Trophoblast cell (in vitro differentiated cells and primary cell): ENCODE measurements around the gene ACTL6A.

Source experiments
- DNase-seq, 2 donors: peaks; one replicate each; pipeline ENCODE4 v3.0.0-alpha.2; 2016
- H2AFZ ChIP-seq: 2 replicates; pipeline ENCODE4 v1.6.1; 2013; ENCODE audit warnings: low read length, moderate library complexity, mild to moderate bottlenecking; ENCODE audit not compliant: insufficient read depth, poor library complexity
- H2AK5ac ChIP-seq: 2 replicates; pipeline ENCODE4 v1.6.1; 2013; ENCODE audit warnings: mild to moderate bottlenecking, low read length
- H2BK120ac ChIP-seq: 2 replicates; pipeline ENCODE4 v1.6.1; 2013; ENCODE audit warnings: low read length, mild to moderate bottlenecking, moderate library complexity; ENCODE audit not compliant: insufficient read depth, poor library complexity
- H2BK12ac ChIP-seq: 2 replicates; pipeline ENCODE4 v1.6.1; 2013; ENCODE audit warnings: mild to moderate bottlenecking, low read length, moderate library complexity
- H2BK5ac ChIP-seq: 2 replicates; pipeline ENCODE4 v1.6.1; 2013; ENCODE audit warnings: low read length, low read depth, moderate library complexity, mild to moderate bottlenecking; ENCODE audit not compliant: poor library complexity
- H3K14ac ChIP-seq: 2 replicates; pipeline ENCODE4 v1.6.1; 2013; ENCODE audit warnings: mild to moderate bottlenecking, low read length
- H3K18ac ChIP-seq: 2 replicates; pipeline ENCODE4 v1.6.1; 2013; ENCODE audit warnings: mild to moderate bottlenecking, low read length
- H3K23ac ChIP-seq: 2 replicates; pipeline ENCODE4 v1.6.1; 2013; ENCODE audit warnings: low read length
- H3K27ac ChIP-seq: 2 replicates; pipeline ENCODE4 v1.5.1; 2013; ENCODE audit warnings: low read depth, mild to moderate bottlenecking, inconsistent platforms, low read length, moderate library complexity
- H3K27me3 ChIP-seq: 2 replicates; pipeline ENCODE4 v1.6.1; 2013; ENCODE audit warnings: inconsistent platforms, mild to moderate bottlenecking, low read length, moderate library complexity; ENCODE audit not compliant: insufficient read depth
- H3K36me3 ChIP-seq, 2 experiments: 1 replicate in 1 of 2; 2 replicates in 1 of 2; pipeline ENCODE4 v1.6.1; 2013; ENCODE audit warnings: low read length in 2 of 2, mild to moderate bottlenecking in 2 of 2, moderate library complexity in 1 of 2; ENCODE audit not compliant: insufficient read depth in 2 of 2, control insufficient read depth in 1 of 2
- H3K4ac ChIP-seq: 2 replicates; pipeline ENCODE4 v1.6.1; 2013; ENCODE audit warnings: low read depth, mild to moderate bottlenecking, low read length, moderate library complexity
- H3K4me1 ChIP-seq, 2 experiments: 1 replicate in 1 of 2; 2 replicates in 1 of 2; pipeline ENCODE4 v1.6.1; 2013; ENCODE audit warnings: low read length in 2 of 2, mild to moderate bottlenecking in 2 of 2, moderate library complexity in 1 of 2; ENCODE audit not compliant: insufficient read depth in 2 of 2, control insufficient read depth in 1 of 2
- H3K4me2 ChIP-seq: 2 replicates; pipeline ENCODE4 v1.6.1; 2013; ENCODE audit warnings: inconsistent platforms, mild to moderate bottlenecking, low read length, moderate library complexity
- H3K4me3 ChIP-seq: 2 replicates; pipeline ENCODE4 v1.5.1; 2013; ENCODE audit warnings: mild to moderate bottlenecking, low read depth, low read length, inconsistent platforms
- H3K79me1 ChIP-seq: one replicate; pipeline ENCODE4 v1.6.1; 2013; ENCODE audit warnings: low read length
- H3K79me2 ChIP-seq: 2 replicates; pipeline ENCODE4 v1.6.1; 2013; ENCODE audit warnings: low read length, mild to moderate bottlenecking; ENCODE audit not compliant: control insufficient read depth, insufficient read depth, poor library complexity
- H3K9ac ChIP-seq: 2 replicates; pipeline ENCODE4 v1.6.1; 2013; ENCODE audit warnings: mild to moderate bottlenecking, low read length
- H3K9me3 ChIP-seq: 2 replicates; pipeline ENCODE4 v1.6.1; 2013; ENCODE audit warnings: low read depth, mild to moderate bottlenecking, control low read depth, inconsistent platforms, low read length; ENCODE audit not compliant: insufficient read depth
- H4K12ac ChIP-seq: 2 replicates; pipeline ENCODE4 v1.6.1; 2013; ENCODE audit warnings: low read depth, mild to moderate bottlenecking, low read length, moderate library complexity
- H4K8ac ChIP-seq: 2 replicates; pipeline ENCODE4 v1.6.1; 2013; ENCODE audit warnings: low read depth, mild to moderate bottlenecking, low read length, moderate library complexity
- H4K91ac ChIP-seq: one replicate; pipeline ENCODE4 v1.6.1; 2013; ENCODE audit warnings: low read depth, mild to moderate bottlenecking, low read length, moderate library complexity
- WGBS: extraction: QIAGEN DNeasy Blood & Tissue Kit; methylation state at CpG from one replicate; pipeline ENCODE4 v1.1.7; 2013; ENCODE audit warnings: missing lambda C conversion rate; ENCODE audit not compliant: insufficient read length, insufficient coverage; ENCODE audit errors: extremely low coverage; 5-methylcytosine and 5-hydroxymethylcytosine counted together

ACTL6A gene

GRCh38 chr3:179589143-179589542 lies 26.4 kb downstream of the ACTL6A start:
- no peak for DNase-seq
- Histone ChIP-seq H2AK5ac (no peak overlapping the region), H3K18ac (no peak overlapping the region), H4K8ac (no peak overlapping the region), H3K4ac (no peak overlapping the region), H3K79me2 (no peaks in the 10 kb centered on the region), H3K9ac (no peak overlapping the region), H3K4me2 (no peak overlapping the region), H4K91ac (no peak overlapping the region), H2BK5ac (no peak overlapping the region), H2BK120ac (no peak overlapping the region), H3K14ac (no peak overlapping the region), H3K4me3 (no peak overlapping the region), H3K4me1 (no peaks in the 10 kb centered on the region), H3K36me3 (peaks cover 17 to 25% of the 10 kb centered on the region in 2 experiments), H3K9me3 (no peaks in the 10 kb centered on the region), H4K12ac (no peak overlapping the region), H3K79me1 (no peaks in the 10 kb centered on the region), H3K23ac (no peak overlapping the region), H2BK12ac (no peak overlapping the region), H3K27me3 (no peaks in the 10 kb centered on the region), H2AFZ (no peak overlapping the region), H3K27ac (no peak overlapping the region)

GRCh38 chr3:179590669-179591068 lies 27.9 kb downstream of the ACTL6A start:
- Histone ChIP-seq H3K27ac (no peak overlapping the region), H3K9me3 (no peaks in the 10 kb centered on the region), H2BK12ac (no peak overlapping the region), H3K4me1 (no peaks in the 10 kb centered on the region), H3K79me1 (no peaks in the 10 kb centered on the region), H3K14ac (no peak overlapping the region), H3K27me3 (no peaks in the 10 kb centered on the region), H3K23ac (no peak overlapping the region), H4K91ac (no peak overlapping the region), H3K4me3 (no peak overlapping the region), H4K12ac (no peak overlapping the region), H2AFZ (no peak overlapping the region), H4K8ac (no peak overlapping the region), H3K36me3 (peaks cover 14 to 26% of the 10 kb centered on the region in 2 experiments), H3K18ac (no peak overlapping the region), H2AK5ac (no peak overlapping the region), H2BK120ac (no peak overlapping the region), H3K4ac (no peak overlapping the region), H3K4me2 (no peak overlapping the region), H3K9ac (no peak overlapping the region), H3K79me2 (no peaks in the 10 kb centered on the region), H2BK5ac (no peak overlapping the region)
- WGBS = no CpG with 5 or more reads among the region's 2 CpGs
- no peak for DNase-seq

DNA sequence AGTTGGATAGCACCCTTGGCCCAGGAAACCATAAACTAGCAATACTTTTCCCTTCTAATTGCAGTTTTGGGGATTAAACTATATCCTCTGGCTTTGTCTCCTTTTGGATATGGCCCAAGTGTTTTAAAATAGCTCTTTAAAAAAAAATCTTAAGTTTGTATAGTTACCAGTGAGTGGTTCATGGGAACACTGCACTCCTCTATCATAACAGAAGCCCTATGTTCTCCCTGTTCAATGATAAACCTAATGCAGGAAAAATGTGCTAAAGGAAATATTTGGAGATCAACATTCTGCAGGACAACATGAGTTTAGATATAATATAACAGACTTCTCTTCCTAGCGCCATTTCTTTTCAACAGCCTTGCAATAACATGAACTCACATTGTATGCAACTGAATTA lies 28.6 kb downstream of the ACTL6A start:
- DNase-seq = no peak
- H3K4ac ChIP-seq = no peak overlapping the region
- WGBS = no CpG with 5 or more reads among the region's 1 CpG

DNA sequence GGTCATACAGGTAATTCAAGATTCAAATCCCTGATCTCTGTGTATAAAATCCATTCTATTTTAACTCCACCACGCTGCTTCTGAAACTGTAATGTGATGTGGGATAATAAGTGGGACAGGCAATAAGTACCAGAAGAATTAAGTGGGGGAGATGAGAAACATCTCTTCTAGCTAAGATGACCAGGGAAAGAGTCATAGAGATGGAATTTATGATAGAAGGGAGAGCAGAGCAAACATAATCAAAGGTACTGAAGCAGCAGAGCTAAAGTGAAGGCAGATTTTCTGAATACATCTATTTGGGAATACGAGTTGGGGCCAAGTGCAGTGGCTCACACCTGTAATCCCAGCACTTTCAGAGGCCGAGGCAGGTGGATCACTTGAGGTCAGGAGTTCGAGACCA lies 36.8 kb downstream of the ACTL6A start:
- no CpG with 5 or more reads among the region's 4 CpGs for WGBS
- Histone ChIP-seq H3K36me3 (peaks cover 31 to 34% of the 10 kb centered on the region in 2 experiments), H3K4me3 (no peak overlapping the region), H2AFZ (no peak overlapping the region), H3K18ac (no peak overlapping the region), H4K8ac (no peak overlapping the region), H3K4ac (no peak overlapping the region), H3K27ac (no peak overlapping the region), H3K79me2 (peaks cover 3% of the 10 kb centered on the region), H2BK12ac (no peak overlapping the region), H3K23ac (no peak overlapping the region), H4K12ac (no peak overlapping the region), H3K9ac (no peak overlapping the region), H3K9me3 (no peaks in the 10 kb centered on the region), H4K91ac (no peak overlapping the region), H2BK5ac (no peak overlapping the region), H3K4me2 (no peak overlapping the region), H3K14ac (no peak overlapping the region), H3K4me1 (peaks cover 2 to 4% of the 10 kb centered on the region in 2 experiments), H2AK5ac (no peak overlapping the region), H3K27me3 (no peaks in the 10 kb centered on the region), H2BK120ac (no peak overlapping the region), H3K79me1 (peaks cover 2% of the 10 kb centered on the region)
- DNase-seq = peak in 1 of 2 donors; percentile 34

More for the DNA sequence above, 28.6 kb downstream of the ACTL6A start:
- no peak overlapping the region for H3K14ac ChIP-seq
- H3K4me2 ChIP-seq = no peak overlapping the region
- H3K9me3 ChIP-seq = no peaks in the 10 kb centered on the region
- H3K27me3 ChIP-seq = no peaks in the 10 kb centered on the region
- peaks cover 14 to 26% of the 10 kb centered on the region in 2 experiments for H3K36me3 ChIP-seq
- no peak overlapping the region for H2BK120ac ChIP-seq
- no peak overlapping the region for H2BK12ac ChIP-seq
- H3K4me3 ChIP-seq = no peak overlapping the region
- H2AK5ac ChIP-seq = no peak overlapping the region
- H2AFZ ChIP-seq = no peak overlapping the region
- no peak overlapping the region for H3K23ac ChIP-seq
- no peaks in the 10 kb centered on the region for H3K4me1 ChIP-seq
- H3K79me1 ChIP-seq = no peaks in the 10 kb centered on the region
- H2BK5ac ChIP-seq = no peak overlapping the region
- H3K79me2 ChIP-seq = no peaks in the 10 kb centered on the region
- no peak overlapping the region for H3K18ac ChIP-seq
- H4K91ac ChIP-seq = no peak overlapping the region
- H4K12ac ChIP-seq = peak overlapping the region; percentile 75
- no peak overlapping the region for H4K8ac ChIP-seq
- H3K9ac ChIP-seq = no peak overlapping the region
- no peak overlapping the region for H3K27ac ChIP-seq
